HEK293 (cell line): ENCODE measurements around the gene CMTM4.

ENCODE experiments used
- ATF2 ChIP-seq: fragments of 450-650 bp; formaldehyde crosslinking; IDR thresholded peaks from 2 replicates; pipeline ENCODE4 v1.5.1; 2016; ENCODE audit warnings: missing biosample characterization, missing genetic modification characterization, low read depth
- CTCF ChIP-seq: fragments of 450-650 bp; formaldehyde crosslinking; IDR thresholded peaks from 2 replicates; pipeline ENCODE4 v1.5.1; 2016; ENCODE audit warnings: missing biosample characterization, missing genetic modification characterization
- ELK4 ChIP-seq: IDR thresholded peaks from 2 replicates; pipeline ENCODE4 v1.6.1; 2011; ENCODE audit warnings: mild to moderate bottlenecking, low read depth, low read length, borderline replicate concordance
- KLF7 ChIP-seq: fragments of 450-650 bp; formaldehyde crosslinking; IDR thresholded peaks from 2 replicates; pipeline ENCODE4 v1.5.1; 2016; ENCODE audit warnings: missing biosample characterization, missing genetic modification characterization, borderline replicate concordance
- PBX3 ChIP-seq: sonication (generic); formaldehyde crosslinking; IDR thresholded peaks from 2 replicates; pipeline ENCODE4 v1.8.1; 2022; ENCODE audit warnings: mild to moderate bottlenecking, moderate library complexity, missing genetic modification reagents
- RBAK ChIP-seq: fragments of 450-650 bp; formaldehyde crosslinking; IDR thresholded peaks from 2 replicates; pipeline ENCODE4 v1.5.1; 2016; ENCODE audit warnings: missing biosample characterization, missing genetic modification characterization
- ZFP37 ChIP-seq: fragments of 450-650 bp; formaldehyde crosslinking; IDR thresholded peaks from 2 replicates; pipeline ENCODE4 v1.5.1; 2016; ENCODE audit warnings: missing biosample characterization, missing genetic modification characterization
- ZNF155 ChIP-seq: fragments of 450-650 bp; formaldehyde crosslinking; IDR thresholded peaks from 2 replicates; pipeline ENCODE4 v1.5.1; 2016; ENCODE audit warnings: missing biosample characterization, missing genetic modification characterization
- ZNF426 ChIP-seq: fragments of 450-650 bp; formaldehyde crosslinking; IDR thresholded peaks from 2 replicates; pipeline ENCODE4 v1.5.1; 2017; ENCODE audit warnings: missing biosample characterization, missing genetic modification characterization, mild to moderate bottlenecking, inconsistent platforms, moderate library complexity
- ZNF639 ChIP-seq: fragments of 450-650 bp; formaldehyde crosslinking; IDR thresholded peaks from 2 replicates; pipeline ENCODE4 v1.5.1; 2016; ENCODE audit warnings: missing biosample characterization, missing genetic modification characterization

- TF ChIP-seq CTCF (tag by site-specific recombination) = no peak
- TF ChIP-seq RBAK (tag by site-specific recombination) = no peak
- TF ChIP-seq ZFP37 (tag by site-specific recombination) = no peak
- TF ChIP-seq ATF2 = no peak
- no peak for TF ChIP-seq ZNF426
- TF ChIP-seq PBX3 (CRISPR knock-in tag) = no peak
- no peak for TF ChIP-seq KLF7
- no peak for TF ChIP-seq ZNF639 (tag by site-specific recombination)
- no peak for TF ChIP-seq ELK4
- TF ChIP-seq ZNF155 (tag by site-specific recombination) = no peak
Measured at GRCh38 chr16:66622863-66623262, 73.7 kb downstream of the CMTM4 start.
